ENCODE data around the gene PCDHGB3.

- TF ChIP-seq CTCF (IDR thresholded peaks at IDR 0.05) = no peak
- TF ChIP-seq POLR2AphosphoS5 (IDR thresholded peaks at IDR 0.05) = no peak
- TF ChIP-seq POLR2A (IDR thresholded peaks at IDR 0.05) = no peak
- TF ChIP-seq EP300 (IDR thresholded peaks at IDR 0.05) = no peak
These were observed 22.6 kb downstream of the PCDHGB3 start, which contains the start of gene PCDHGA8 for GRCh38 chr5:141392429-141393198.
